Measurements from ENCODE around the gene FADS1. TPM values are rescaled to one million over a fixed set of nuclear protein-coding genes. Genes with fewer than 3 reads are reported as not detected.
A peak's percentile ranks its signal among the peaks of the same experiment; 100 is the strongest.

The FADS1 gene
- total and polyA plus RNA-seq, 8 donors = 1.8 to 56.5 (median 11.7) TPM; not detected in 1

DNA sequence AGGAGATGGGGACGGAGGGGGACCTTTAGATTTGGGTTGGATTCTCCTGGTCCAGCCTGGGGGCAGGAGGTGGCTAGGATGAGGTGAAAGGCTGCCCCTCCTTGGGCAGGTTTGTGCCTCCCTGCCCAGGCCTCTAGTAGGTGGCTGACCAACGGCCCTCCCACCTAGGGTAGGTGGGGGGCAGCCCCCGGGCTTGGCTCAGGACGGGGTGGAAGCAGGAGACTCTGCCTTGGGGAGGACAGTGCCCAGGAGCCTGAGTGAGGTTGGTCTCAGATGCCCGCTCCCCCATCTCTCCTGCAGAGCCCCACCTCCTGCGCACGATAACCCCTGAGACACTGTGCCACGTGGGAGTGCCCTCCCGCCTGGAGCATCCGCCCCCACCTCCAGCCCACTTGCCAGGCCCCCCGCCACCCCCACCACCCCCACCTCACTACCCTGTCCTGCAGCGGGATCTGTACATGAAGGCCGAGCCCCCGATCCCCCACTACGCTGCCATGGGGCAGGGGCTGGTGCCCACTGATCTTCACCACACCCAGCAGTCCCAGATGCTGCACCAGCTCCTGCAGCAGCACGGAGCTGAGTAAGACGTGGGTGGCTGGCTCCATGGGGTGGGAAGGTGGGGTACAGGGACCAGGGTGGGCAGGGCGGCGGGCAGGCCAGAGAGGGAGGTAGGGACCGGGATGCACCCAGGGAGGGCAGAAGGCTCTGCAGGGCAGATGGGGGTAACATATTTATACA is 46.7 kb downstream of the FADS1 start:
- no peak for TF ChIP-seq EP300 (IDR thresholded peaks at IDR 0.05)
- TF ChIP-seq POLR2AphosphoS5 (IDR thresholded peaks at IDR 0.05) = no peak
- no peak for TF ChIP-seq POLR2A (IDR thresholded peaks at IDR 0.05)
- TF ChIP-seq, protein P1, sequence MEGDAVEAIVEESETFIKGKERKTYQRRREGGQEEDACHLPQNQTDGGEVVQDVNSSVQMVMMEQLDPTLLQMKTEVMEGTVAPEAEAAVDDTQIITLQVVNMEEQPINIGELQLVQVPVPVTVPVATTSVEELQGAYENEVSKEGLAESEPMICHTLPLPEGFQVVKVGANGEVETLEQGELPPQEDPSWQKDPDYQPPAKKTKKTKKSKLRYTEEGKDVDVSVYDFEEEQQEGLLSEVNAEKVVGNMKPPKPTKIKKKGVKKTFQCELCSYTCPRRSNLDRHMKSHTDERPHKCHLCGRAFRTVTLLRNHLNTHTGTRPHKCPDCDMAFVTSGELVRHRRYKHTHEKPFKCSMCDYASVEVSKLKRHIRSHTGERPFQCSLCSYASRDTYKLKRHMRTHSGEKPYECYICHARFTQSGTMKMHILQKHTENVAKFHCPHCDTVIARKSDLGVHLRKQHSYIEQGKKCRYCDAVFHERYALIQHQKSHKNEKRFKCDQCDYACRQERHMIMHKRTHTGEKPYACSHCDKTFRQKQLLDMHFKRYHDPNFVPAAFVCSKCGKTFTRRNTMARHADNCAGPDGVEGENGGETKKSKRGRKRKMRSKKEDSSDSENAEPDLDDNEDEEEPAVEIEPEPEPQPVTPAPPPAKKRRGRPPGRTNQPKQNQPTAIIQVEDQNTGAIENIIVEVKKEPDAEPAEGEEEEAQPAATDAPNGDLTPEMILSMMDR (IDR thresholded peaks at IDR 0.05) = no peak
- Histone ChIP-seq H3K4me3 (peak overlapping the region; percentile 26 to 46 (median 30)), H3K36me3 (peaks cover 0 to 30% (median 5%) of the 10 kb centered on the region in 4 donors), H3K27me3 (peaks cover 0 to 10% (median 0%) of the 10 kb centered on the region in 3 donors), H3K9me3 (no peaks in the 10 kb centered on the region), H3K27ac (peak overlapping the region; percentile 89 to 95 (median 90)), H3K4me1 (peaks cover 55 to 83% (median 76%) of the 10 kb centered on the region in 4 donors)
- DNase-seq = no peak
- WGBS, 5 donors = 39 to 67% (median 59%) methylated on average over 12 to 20 of the region's 20 CpGs
- intact Hi-C loops (cut with DNase I; ENCODE audit: low total_unique reads) = no loop called here

DNA sequence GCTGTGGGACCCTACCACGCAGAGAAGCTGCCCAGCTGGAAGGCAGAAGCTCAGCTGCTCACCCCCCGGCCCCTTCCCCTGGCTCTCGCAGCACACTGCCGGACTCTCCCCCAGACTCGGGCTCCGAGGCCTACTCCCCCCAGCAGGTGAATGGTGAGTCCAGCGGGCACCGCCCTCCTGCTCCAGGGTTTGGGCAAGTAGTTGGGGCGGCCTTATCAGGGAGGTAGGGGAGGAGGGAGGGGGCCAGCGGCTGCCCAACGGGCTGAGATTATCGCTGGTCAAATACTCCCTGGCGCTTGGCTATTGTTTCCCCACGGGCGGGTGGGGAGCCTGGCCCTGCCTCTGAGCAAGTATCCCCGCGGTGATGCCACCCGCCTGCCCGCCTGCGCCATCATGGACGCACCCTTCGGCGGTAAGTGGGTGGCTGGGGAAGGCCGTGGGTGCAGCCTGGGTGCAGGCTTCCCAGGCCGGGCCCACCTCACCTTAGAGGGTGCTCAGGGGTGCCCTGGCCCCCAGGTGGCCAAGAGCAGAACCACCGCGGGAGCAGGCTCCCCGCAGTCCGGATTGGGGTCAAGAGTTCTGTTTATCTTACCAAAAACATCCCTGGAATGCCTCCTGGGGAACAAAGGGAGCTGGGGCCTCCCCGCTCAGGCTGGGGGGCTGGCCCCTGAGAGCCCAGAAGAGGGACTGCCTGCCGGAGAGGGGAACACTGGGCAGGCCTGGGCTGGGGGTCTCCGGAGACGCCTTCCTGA is 47.5 kb downstream of the FADS1 start:
- DNase-seq = peak; percentile 85 to 92

DNA sequence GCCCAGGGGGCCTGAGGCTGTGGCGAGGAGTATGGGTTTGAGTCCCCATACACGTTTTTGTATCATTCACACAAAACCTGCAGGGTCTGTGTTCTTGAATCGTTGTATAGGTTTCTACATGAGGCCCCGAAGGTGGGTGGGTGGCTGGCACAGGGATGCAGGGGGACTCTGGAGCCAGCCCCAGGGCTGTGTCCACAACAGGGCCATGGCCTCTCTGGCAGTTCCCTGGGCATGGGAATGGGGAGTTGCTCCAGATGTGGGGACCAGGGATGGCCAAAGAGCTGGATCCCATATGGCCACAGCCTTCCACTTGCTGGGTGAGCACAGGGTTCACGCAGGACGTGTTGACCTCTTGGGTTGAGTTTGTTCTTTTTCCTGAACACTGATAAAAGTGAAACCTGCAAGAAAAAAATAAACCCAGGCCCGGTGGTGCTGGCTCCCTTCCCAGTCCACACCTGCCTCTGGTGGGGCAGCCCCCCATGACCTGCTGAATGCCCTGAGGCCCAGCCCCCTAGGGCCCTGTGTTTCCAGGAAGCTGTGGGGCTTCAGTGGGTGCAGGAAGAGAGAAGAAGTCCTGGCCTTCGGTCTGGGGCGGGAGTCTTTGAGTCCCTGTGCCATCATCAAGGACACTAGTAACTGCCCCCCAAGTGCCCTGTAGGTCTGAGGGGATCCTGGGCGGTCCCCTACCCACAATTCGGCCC is 48.3 kb downstream of the FADS1 start:
- peaks cover 67 to 87% (median 79%) of the 10 kb centered on the region in 4 donors for H3K4me1 ChIP-seq
- H3K27me3 ChIP-seq = peaks cover 0 to 20% (median 0%) of the 10 kb centered on the region in 3 donors
- WGBS, 5 donors = 30 to 58% (median 38%) methylated on average over 10 to 11 of the region's 11 CpGs
- DNase-seq = peak; percentile 59 to 82
- no peaks in the 10 kb centered on the region for H3K9me3 ChIP-seq
- intact Hi-C loops (cut with DNase I; ENCODE audit: low total_unique reads) = no loop called here
- peak overlapping the region; percentile 89 to 95 (median 90) for H3K27ac ChIP-seq
- peak overlapping the region in 1 of 4 donors; percentile 46 for H3K4me3 ChIP-seq
- TF ChIP-seq POLR2AphosphoS5 (IDR thresholded peaks at IDR 0.05) (peak in 2 of 3 donors; percentile 25 to 36), EP300 (IDR thresholded peaks at IDR 0.05) (no peak), POLR2A (IDR thresholded peaks at IDR 0.05) (no peak)
- TF ChIP-seq, protein P1 (IDR thresholded peaks at IDR 0.05) = no peak
- peaks cover 0 to 24% (median 2%) of the 10 kb centered on the region in 4 donors for H3K36me3 ChIP-seq

More for the DNA sequence above, 47.5 kb downstream of the FADS1 start:
- Histone ChIP-seq H3K27me3 (peaks cover 0 to 14% (median 0%) of the 10 kb centered on the region in 3 donors), H3K4me1 (peaks cover 59 to 82% (median 76%) of the 10 kb centered on the region in 4 donors), H3K27ac (peak overlapping the region; percentile 89 to 95 (median 90)), H3K9me3 (no peaks in the 10 kb centered on the region), H3K36me3 (peaks cover 0 to 30% (median 5%) of the 10 kb centered on the region in 4 donors), H3K4me3 (peak overlapping the region; percentile 26 to 46 (median 30))
- WGBS, 5 donors = 31 to 78% (median 41%) methylated on average over 4 to 33 of the region's 33 CpGs
- intact Hi-C loops (cut with DNase I; ENCODE audit: low total_unique reads) = no loop called here
- TF ChIP-seq, protein P1 (IDR thresholded peaks at IDR 0.05) = peak in 2 of 7 experiments; percentile 27 to 67
- TF ChIP-seq POLR2AphosphoS5 (IDR thresholded peaks at IDR 0.05) (peak in 2 of 3 donors; percentile 74 to 78), POLR2A (IDR thresholded peaks at IDR 0.05) (no peak), EP300 (IDR thresholded peaks at IDR 0.05) (no peak)

Measured in stomach (tissue), 9 donors.